Activated CD8-positive, alpha-beta memory T cell treated with anti-CD3 and anti-CD28 coated beads, Interleukin-2, amount 50 U/mL, for 1 hour (primary cell): ENCODE data around the gene EIF4E2.
"Not testable (repeated sequence)": the region's sequence is repeated elsewhere in the genome, so short reads cannot be mapped to it uniquely, and the experiment has no call there.

Experiments
- DNase-seq: peaks from one replicate; pipeline ENCODE4 v3.0.0-alpha.2; 2020; ENCODE audit errors: extremely low read depth

The EIF4E2 gene

DNA sequence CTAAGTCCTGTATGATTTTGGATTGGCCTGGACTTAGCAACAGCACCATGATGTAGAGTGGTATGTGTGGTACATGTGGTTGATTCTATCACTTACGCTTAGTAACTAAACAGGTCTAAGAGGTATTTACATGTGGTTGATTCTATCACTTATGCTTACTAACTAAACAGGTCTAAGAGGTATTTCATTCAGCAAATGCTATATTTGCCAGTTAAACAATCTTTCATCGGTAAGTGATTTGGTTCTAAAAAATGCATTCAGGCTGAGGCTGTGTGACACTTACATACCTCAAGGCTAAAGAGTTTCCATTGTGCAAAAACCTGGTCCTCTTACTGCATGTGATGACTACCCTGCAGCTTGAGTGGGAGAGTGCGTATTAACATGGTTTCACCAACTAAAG is 13.1 kb downstream of the EIF4E2 start:
- no peak for DNase-seq

DNA sequence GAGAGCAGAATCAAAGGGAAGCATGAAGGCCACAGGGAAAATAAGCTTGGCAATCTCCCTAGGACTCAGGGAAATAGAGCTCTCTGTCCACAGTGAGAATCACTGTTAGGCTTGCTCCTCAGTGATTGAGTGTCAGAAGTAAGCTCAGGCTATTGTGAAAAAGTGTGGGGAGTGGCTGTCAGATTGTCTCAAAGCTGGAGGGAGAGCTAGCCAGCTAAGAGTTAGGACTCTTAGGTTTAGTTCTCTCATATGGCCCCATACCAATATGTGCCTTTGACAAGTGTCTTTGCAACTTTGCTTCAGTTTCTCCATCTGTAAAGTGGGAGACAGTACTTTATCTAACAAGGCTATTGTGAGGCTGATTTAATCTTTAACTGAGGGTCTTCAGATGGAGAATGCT is 17.2 kb downstream of the EIF4E2 start:
- no peak for DNase-seq

GRCh38 chr2:232568161-232568560 is 17.7 kb downstream of the EIF4E2 start:
- DNase-seq = no peak

DNA sequence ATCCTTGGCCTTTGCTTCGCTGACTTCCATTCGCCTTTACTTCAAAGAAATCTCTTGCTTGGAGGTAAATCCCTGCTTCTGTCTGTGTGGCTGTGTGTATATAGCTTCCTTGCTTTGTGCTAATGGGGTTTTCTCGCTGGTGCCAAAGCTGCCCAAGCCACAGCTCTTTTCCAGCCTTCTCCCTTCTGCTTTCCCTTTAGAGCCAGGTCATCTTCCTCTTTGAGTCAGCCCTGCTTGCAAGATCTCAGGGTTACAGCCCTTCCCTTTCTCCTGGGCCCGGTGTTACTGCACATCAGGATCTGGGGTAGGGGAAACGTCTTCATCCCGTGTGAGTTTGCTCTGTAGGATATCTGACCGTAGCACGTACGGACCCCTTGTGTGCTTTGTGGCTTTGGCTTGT is 19.1 kb downstream of the EIF4E2 start:
- DNase-seq = no peak

DNA sequence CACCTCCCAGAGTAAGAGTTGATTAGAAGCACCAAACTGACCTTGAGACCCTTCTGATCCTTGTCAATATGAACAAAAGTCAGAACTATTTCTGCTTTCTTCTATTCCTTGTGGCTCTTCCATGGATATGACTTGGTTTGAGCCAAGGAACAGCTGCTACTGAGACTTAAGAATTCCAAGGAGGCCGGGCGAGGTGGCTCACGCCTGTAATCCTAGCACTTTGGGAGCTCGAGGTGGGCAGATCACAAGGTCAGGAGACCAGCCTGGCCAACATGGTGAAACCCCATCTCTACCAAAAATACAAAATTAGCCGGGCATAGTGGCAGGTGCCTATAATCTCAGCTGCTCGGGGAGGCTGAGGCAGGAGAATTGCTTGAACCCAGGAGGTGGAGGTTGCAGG is 20.0 kb downstream of the EIF4E2 start:
- not testable (repeated sequence) for DNase-seq

GRCh38 chr2:232571026-232571474 is 20.6 kb downstream of the EIF4E2 start:
- DNase-seq = no peak

- DNase-seq = no peak
Measured at GRCh38 chr2:232573042-232573441, 22.6 kb downstream of the EIF4E2 start.

DNA sequence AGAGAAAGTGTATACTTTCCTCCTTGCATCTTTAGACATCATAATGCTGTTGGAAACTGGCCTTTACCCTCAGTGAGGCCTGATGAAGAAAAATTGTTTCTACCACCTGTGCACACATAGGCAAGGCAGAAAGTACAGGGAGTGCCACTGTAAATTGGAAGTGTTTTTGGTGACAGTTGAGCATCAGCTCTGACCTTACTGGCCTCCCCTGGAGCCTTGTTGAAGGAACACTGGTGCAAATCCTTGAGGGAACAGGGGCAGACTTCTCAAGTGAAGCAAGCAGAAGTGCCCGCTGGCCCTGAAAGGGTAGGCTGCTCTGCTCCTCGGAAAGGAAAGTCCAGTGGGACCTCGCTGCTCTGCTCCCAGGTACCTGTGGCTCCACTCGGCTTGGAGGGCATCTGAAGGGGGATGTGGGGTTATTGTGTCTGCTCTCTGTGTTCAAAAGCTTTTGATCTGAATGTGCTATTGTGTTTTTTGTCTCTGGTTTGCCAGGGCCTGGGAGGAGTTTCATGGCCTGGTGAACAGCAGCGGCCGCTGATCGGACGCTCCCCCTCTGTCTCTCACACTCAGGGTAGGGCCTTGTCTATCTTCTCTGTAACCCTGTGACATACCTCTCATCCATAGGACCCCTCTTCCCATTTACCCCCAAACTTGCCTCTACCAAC is 23.4 kb downstream of the EIF4E2 start:
- DNase-seq = no peak

DNA sequence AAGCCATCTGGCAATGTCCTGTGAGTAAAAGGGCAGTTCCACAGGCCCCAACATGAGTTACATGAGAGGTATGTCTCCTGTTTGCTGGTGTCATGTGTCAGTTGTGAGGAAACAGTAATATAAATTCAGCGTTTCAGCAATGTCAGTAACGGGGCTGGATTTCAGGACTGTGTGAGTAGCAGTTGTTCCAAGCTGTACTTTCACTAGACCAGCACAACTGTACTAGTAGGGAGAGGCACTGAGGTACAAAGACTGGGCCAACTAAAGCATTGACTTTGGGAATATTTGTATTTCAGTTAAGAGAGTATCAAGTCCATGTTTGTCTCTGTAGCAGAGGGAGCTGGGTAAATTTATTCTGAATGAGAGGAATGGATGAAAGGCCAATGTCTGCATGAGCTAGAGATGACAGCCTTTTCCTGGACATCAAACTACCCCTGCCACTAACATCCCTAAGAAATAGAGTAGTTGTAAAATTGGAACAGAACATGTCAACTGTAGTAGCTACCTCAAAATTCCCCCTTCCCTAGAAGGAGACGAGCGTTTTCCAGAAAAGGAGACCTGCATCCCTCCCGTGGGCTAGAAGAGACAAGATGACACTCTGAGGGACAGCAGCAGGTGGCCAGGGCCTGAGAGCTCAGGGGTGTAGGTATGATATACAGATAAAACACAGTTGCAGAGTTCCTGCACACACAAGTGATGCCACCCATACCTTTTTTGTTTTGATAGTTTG is 24.4 kb downstream of the EIF4E2 start:
- no peak for DNase-seq

- no peak for DNase-seq
Measured at GRCh38 chr2:232575404-232575746, 24.9 kb downstream of the EIF4E2 start.

GRCh38 chr2:232576995-232577394 is 26.5 kb downstream of the EIF4E2 start:
- DNase-seq = no peak

DNA sequence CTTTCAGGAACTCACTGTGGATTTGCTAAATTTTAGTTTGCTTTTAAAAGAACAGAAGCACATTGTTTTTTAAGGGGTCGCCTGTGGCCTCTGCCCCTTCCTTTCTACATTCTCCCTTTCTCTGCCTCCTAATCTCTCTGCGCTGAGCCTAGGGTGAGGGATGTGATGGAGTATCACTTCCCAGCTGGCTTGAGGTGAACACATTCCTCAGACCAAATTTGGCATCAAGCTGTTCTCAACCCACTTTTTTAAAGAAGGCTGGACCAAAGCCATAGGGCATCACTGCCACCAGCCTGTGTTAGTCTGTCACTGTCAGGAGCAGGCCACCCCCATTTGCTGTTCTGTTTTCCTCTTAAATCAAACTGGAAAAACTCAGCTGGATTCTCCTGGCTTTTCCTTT is 27.4 kb downstream of the EIF4E2 start:
- no peak for DNase-seq

GRCh38 chr2:232578626-232579025 is 28.1 kb downstream of the EIF4E2 start:
- DNase-seq = no peak

GRCh38 chr2:232580648-232580981 is 30.1 kb downstream of the EIF4E2 start:
- DNase-seq = no peak

GRCh38 chr2:232581725-232582124 is 31.2 kb downstream of the EIF4E2 start:
- DNase-seq = no peak

DNA sequence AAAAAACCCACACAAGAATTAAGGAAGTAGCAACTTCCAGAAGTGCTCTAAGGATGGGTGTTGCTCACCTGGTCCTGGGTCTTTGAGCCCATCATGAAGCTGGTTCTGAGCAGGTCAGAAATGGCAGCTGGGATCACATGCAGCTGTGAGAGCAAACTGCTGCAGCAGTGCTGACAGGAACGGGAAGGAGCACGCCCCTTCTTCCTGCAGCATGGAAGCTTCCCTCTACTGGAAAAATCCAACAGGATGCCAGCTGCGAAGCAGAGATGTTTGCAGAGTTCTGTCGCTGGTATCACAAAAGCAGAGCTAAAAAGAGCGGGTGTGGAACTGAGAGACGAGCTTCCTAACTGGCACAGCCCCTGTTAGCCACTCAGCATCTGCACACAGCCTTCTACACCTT is 33.7 kb downstream of the EIF4E2 start:
- DNase-seq = no peak

- DNase-seq = no peak
Measured at GRCh38 chr2:232586943-232587505, 36.5 kb downstream of the EIF4E2 start.

DNA sequence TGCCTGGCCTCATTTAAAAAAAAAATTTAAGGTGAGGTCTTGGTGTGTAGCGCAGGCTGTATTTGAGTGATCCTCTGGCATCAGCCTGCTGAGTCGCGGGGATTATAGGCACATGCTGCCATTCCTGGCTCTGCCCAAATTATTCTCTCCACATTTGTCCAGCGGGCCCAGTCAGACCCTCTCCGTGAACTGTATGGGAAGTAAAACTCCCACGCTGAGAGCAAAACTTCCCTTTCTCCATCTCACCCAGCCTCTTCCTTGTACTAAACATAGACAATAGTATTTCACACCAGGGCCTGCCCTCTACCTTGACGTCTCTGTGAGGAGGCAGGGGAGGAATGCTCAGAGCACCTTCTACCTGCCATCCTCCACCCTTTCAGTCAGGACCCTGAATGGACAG is 37.0 kb downstream of the EIF4E2 start:
- DNase-seq = no peak

- DNase-seq = no peak
Measured at GRCh38 chr2:232588031-232588430, 37.5 kb downstream of the EIF4E2 start.

DNA sequence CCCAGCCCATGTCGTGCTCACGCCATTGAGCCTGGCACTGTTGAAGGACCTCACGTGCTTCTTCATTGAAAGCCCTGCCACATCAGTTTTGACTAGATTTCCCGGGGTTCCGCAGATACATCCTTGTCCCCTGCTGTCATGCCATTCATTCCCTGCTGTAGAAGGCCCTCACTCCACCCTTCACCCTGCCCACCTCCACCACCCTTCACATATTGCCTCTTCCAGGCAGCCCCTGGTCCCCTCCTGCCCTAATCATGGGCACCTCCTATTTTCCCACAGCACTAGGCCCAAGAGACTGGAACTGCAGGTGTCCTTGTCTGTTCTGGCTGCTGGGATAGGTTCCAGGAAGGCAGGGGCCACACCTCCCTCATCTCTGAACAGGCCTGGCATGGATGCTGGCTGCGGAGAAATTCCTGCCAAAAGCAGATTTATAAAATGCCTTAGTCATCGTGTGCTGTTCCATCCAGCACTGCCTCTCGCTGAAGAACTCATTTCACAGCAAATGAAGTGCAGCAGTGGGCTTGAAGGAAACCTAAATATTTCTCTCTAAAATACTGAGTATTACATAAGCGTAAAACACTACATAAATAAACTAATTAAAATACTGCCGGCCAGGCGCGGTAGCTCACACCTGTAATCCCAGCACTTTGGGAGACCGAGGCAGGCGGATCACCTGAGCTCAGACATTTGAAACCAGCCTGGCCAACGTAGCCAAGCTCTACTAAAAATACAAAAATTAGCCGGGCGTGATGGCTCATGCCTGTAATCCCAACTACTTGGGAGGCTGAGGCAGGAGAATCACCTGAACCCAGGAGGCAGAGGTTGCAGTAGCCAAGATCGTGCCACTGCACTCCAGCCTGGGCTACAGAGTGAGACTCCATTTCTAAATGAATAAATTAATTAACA is 38.4 kb downstream of the EIF4E2 start:
- no peak for DNase-seq

DNA sequence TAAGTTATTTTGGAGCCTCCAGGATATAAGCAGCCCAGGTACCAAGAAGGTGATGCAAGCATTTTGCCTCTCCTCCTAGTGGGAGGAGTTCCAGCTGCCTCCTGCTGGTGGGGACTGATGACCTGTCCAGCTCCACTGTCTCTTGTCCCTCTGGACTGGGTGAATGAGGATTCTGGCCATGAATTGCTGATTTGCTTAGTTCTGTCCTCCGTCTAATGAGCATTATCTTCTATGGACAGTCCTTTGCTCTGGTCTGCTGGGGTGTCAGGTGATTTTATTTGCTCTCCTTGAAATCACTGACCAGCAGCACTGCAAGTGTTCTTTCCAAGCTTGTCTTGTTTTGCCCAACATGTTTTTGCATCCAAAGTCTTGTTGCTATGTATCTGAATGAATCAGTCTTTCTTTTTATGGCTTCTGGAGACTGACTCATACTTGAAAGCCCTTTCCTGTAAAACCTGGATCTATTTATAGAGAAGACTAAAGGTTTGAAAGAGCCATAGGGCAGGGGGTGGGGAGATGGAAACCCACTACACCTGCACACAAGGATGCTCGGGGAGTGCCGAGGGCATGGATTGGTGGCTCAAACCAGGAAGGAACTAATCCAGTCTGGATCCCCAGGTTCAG is 42.4 kb downstream of the EIF4E2 start:
- DNase-seq = no peak

- DNase-seq = no peak
Measured at GRCh38 chr2:232593982-232594381, 43.5 kb downstream of the EIF4E2 start.
